BE2C (cell line): Measurements from ENCODE around the gene SLC5A4.
A peak's percentile ranks its signal among the peaks of the same experiment; 100 is the strongest.
"Not testable (repeated sequence)": the region's sequence is repeated elsewhere in the genome, so short reads cannot be mapped to it uniquely, and the experiment has no call there.

Experiments used
- DNase-seq: peaks from one replicate; pipeline ENCODE4 v3.0.0-alpha.2; 2020
- H3K27me3 ChIP-seq: fragments of 250-450 bp; sonication (Bioruptor Pico); 2 replicates; pipeline ENCODE4 v1.5.1; 2020; ENCODE audit warnings: mild to moderate bottlenecking
- H3K36me3 ChIP-seq: fragments of 250-450 bp; sonication (Bioruptor Pico); 2 replicates; pipeline ENCODE4 v1.5.1; 2020; ENCODE audit warnings: mild to moderate bottlenecking
- H3K4me1 ChIP-seq: fragments of 250-450 bp; sonication (Bioruptor Pico); 2 replicates; pipeline ENCODE4 v1.5.1; 2020
- H3K4me3 ChIP-seq: 2 replicates; pipeline ENCODE4 v1.5.1; 2011; ENCODE audit warnings: low read depth, low read length
- H3K9me3 ChIP-seq: fragments of 250-450 bp; sonication (Bioruptor Pico); 2 replicates; pipeline ENCODE4 v1.5.1; 2020
- TF ChIP-seq, protein P1 (sequence below): IDR thresholded peaks from 2 replicates; pipeline ENCODE4 v1.5.1; 2012; ENCODE audit warnings: mild to moderate bottlenecking, low read depth, low read length

SLC5A4 gene

DNA sequence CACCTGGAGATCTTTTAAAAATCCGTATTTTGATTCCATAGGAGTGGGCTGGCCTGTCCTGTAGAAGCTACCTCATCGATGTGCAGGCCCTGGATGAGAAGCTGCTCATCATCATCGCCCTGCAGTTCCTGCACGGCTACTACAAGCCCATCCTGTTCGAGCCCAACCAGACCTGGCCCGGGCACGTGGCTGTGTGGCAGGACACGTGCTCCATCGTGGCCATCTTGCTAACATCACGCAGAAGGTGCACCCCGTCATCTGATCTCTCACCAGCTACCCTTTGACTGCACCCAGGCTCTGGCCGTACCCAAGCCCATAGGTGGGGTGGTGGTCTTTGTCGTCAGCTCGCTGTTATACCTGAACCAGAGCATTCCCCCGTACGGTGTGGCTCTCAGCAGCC, 14.2 kb upstream of the SLC5A4 start:
- Histone ChIP-seq H3K36me3 (no peaks in the 10 kb centered on the region), H3K4me3 (no peak overlapping the region), H3K27me3 (no peaks in the 10 kb centered on the region), H3K9me3 (no peaks in the 10 kb centered on the region), H3K4me1 (no peaks in the 10 kb centered on the region)
- TF ChIP-seq, protein P1, sequence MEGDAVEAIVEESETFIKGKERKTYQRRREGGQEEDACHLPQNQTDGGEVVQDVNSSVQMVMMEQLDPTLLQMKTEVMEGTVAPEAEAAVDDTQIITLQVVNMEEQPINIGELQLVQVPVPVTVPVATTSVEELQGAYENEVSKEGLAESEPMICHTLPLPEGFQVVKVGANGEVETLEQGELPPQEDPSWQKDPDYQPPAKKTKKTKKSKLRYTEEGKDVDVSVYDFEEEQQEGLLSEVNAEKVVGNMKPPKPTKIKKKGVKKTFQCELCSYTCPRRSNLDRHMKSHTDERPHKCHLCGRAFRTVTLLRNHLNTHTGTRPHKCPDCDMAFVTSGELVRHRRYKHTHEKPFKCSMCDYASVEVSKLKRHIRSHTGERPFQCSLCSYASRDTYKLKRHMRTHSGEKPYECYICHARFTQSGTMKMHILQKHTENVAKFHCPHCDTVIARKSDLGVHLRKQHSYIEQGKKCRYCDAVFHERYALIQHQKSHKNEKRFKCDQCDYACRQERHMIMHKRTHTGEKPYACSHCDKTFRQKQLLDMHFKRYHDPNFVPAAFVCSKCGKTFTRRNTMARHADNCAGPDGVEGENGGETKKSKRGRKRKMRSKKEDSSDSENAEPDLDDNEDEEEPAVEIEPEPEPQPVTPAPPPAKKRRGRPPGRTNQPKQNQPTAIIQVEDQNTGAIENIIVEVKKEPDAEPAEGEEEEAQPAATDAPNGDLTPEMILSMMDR, result no peak
- no peak for DNase-seq

DNA sequence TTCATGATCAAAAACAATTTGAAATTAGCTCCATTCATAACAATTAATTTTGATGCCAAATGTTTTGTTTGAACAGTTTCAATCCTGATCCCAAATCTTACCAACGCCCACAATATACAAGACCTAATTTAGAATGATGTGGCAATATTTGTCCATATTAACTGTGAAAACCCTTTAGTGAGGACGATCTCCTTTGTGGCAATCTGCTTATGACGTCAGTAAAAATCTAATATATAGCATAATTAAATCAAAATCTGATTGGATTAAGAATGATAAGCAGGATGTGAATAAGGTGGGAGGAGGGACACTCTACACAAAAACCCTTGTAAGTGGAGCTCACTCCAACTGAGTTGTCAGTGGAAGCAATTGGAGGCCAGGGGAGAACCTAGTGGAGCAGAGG, 11.9 kb upstream of the SLC5A4 start:
- Histone ChIP-seq H3K27me3 (no peaks in the 10 kb centered on the region), H3K9me3 (no peaks in the 10 kb centered on the region), H3K4me3 (no peak overlapping the region), H3K4me1 (no peaks in the 10 kb centered on the region), H3K36me3 (no peaks in the 10 kb centered on the region)
- TF ChIP-seq, protein P1, result no peak
- no peak for DNase-seq

DNA sequence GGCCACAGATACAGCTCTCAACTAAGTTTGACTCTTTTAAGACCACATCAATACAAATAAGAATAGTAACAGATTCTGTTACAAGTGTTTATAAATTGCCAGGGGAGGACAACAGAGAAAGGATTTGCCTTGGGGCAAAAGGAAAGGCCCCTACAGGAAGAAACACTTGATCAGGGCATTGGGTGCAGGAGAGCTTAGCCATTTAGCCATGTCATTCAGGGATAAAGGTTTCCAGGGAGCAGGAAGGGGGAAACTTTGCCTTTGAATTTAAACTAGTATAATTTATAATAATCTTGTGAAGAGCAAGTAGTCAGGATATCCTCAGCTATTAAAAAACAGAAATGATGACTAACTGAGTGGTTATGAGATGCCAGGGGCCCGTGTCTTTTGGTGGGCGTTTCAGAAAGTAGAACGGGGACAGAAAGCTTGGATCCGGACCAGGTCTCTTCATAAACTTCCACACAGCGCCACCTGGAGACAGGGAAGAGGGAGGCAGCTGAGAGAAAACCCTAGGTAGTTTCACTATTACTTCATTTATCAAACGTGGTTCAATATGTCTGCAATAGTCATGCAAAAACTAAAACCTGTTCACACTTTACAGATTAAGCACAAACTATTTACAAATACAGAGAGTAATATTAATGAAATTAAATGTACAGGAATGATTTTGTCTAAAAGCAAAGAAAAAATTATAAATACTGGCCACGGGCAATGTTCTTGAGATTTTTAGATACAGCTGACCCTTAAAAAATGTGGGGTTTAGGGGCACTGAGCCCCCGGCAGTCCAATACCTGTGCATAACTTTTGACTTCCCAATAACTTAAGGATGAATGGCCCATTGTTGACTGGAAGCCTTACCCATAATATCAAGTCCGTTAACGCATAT, 11.0 kb upstream of the SLC5A4 start:
- no peak overlapping the region; the same call in 1 of the 2 replicates for H3K4me3 ChIP-seq
- TF ChIP-seq, protein P1, result peak; percentile 93
- DNase-seq, result peak; percentile 70
- no peaks in the 10 kb centered on the region for H3K9me3 ChIP-seq
- no peaks in the 10 kb centered on the region for H3K27me3 ChIP-seq
- no peaks in the 10 kb centered on the region for H3K4me1 ChIP-seq
- H3K36me3 ChIP-seq, result no peaks in the 10 kb centered on the region

DNA sequence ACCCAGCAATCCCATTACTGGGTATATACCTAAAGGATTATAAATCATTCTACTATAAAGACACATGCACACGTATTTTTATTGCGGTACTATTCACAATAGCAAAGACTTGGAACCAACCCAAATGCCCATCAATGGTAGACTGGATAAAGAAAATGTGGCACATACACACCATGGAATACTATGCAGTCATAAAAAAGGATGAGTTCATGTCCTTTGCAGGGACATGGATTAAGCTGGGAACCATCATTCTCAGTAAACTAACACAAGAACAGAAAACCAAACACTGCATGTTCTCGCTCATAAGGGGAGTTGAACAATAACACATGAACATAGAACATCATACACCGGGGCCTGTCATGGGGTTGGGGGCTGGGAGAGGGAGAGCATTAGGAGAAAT, 8.5 kb upstream of the SLC5A4 start:
- not testable (repeated sequence) for H3K36me3 ChIP-seq, H3K9me3 ChIP-seq, H3K4me3 ChIP-seq, H3K27me3 ChIP-seq, H3K4me1 ChIP-seq, DNase-seq

DNA sequence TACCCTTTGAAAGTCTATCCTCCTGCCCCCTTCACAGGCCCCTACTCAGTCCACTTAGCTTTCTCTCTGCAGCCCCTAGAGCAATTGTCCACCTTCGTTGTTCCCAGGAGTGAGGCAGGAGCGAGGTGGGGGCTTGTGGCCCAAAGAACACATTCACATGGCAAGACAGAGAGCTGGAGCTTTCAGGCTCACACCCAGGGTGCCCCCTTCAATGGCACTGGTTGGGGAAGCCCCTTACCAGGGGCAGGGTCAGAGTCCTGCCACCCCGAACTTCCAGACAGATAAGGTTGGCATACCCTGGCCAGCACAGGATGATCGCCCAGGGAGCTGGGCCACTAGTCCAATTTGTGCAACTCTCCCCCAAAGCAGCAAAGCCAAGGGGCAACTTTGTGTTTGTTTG, 6.2 kb upstream of the SLC5A4 start:
- TF ChIP-seq, protein P1, result no peak

DNA sequence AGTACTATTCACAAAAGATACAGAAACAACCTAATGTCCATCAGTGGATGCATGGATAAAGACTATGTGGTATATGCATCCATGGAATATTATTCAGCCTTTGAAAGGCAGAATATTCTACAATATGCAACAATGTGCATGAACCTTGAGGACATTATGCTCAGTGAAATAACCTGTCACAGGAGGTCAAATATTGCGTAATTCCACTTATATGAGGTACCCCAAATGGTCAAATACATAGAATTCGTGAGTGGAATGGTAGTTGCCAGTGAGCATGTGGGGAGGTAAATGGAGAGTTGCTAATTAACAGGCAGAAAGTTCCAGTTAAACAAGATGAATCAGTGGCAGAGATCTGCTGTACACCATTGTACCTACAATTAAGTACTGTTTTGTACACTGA, 3.6 kb upstream of the SLC5A4 start:
- no peak for DNase-seq
- no peak overlapping the region for H3K4me3 ChIP-seq
- H3K4me1 ChIP-seq, result no peaks in the 10 kb centered on the region
- TF ChIP-seq, protein P1, result no peak
- no peaks in the 10 kb centered on the region; the same call in 1 of the 2 replicates for H3K27me3 ChIP-seq
- H3K9me3 ChIP-seq, result peaks cover 4% of the 10 kb centered on the region; the same call in 1 of the 2 replicates
- no peaks in the 10 kb centered on the region for H3K36me3 ChIP-seq

More for the DNA sequence above, 6.2 kb upstream of the SLC5A4 start:
- Histone ChIP-seq H3K27me3 (no peaks in the 10 kb centered on the region; the same call in 1 of the 2 replicates), H3K36me3 (no peaks in the 10 kb centered on the region), H3K9me3 (peaks cover 4% of the 10 kb centered on the region; the same call in 1 of the 2 replicates), H3K4me1 (no peaks in the 10 kb centered on the region), H3K4me3 (no peak overlapping the region)
- DNase-seq, result no peak
